Stimulated activated CD4-positive, alpha-beta T cell treated with anti-CD3 and anti-CD28 coated beads, Interleukin-1b, Interleukin-23, amount 100 ng/mL, for 1 hour (primary cell): ENCODE measurements around the gene PGF.
A peak's percentile ranks its signal among the peaks of the same experiment; 100 is the strongest.
"Not testable (repeated sequence)": the region's sequence is repeated elsewhere in the genome, so short reads cannot be mapped to it uniquely, and the experiment has no call there.

Experiments used
- DNase-seq, 2 donors: peaks; one replicate each; pipeline ENCODE4 v3.0.0-alpha.2; 2020; ENCODE audit warnings: low read depth in 2 of 2

PGF gene

GRCh38 chr14:74942181-74942580 lies 13.2 kb downstream of the PGF start:
- DNase-seq = no peak

DNA sequence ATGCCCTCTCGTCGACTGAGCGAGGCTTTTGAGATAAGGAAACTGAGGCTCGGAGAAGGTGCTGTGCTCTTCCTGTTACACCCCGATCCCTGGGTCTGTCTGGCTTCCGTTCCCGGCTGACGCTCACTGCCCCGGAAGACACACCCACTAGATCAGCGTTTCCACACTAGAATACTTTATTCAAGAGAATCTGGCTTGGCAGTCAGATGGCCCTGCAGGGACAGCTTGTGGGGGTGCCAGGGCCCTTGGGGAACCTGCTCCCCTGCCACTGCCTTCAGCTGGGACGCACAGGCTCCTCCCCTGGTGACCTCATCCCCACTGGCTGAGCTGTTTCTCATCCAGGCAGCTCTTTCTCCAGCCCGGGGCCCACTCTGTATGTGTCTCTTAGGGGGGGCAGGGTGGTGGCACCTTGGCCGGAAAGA lies 13.7 kb downstream of the PGF start:
- peak in 1 of 2 donors; percentile 37 for DNase-seq

- DNase-seq = no peak
These were observed 14.3 kb downstream of the PGF start for GRCh38 chr14:74940956-74941565.

DNA sequence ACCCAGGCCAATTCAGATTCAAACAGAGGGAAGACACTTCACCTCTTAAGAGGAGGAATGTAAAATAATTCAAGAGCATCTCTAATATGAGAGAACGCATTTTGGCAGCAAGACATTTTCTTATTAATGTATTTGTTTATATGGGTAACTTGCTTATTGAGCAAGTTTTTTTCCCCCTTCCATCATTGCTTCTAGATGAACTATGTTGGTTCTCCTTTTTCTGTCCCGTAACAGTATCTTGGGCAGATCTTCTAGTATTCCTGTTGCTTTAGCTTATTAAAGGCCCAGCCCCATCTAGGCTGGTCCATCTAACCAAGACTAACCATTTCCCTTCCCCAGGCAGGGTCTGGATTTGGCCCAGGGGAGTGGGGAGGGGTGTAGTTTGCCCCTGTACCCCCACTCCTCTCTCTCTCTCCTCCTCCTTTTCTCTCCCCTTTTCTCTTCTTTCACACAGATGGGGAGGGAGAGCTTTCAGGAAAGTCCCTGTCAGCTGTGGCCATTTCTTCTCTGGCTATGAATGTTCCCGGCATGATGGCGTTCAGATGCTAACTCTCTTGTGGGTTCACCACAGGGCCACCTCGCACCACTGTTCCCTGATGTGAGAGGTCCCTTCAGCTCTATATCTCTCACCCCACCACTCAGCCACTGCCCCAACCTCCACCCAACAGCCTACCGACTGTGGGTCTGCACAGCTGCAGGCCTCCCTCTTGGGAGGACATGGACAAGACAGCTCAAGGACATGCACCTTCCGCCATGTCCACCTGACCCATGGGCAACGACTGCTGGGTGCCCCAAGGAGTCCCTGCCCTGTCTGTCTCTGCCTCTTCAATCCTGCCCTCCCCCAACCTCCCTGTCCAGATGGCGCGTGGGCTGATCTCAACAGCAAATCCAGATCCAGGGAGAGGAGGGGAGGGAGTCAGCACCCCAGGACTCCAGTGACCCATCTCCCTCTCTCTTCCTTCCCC lies 16.6 kb downstream of the PGF start:
- DNase-seq = no peak

GRCh38 chr14:74937171-74937570 lies 18.2 kb downstream of the PGF start:
- no peak for DNase-seq

DNA sequence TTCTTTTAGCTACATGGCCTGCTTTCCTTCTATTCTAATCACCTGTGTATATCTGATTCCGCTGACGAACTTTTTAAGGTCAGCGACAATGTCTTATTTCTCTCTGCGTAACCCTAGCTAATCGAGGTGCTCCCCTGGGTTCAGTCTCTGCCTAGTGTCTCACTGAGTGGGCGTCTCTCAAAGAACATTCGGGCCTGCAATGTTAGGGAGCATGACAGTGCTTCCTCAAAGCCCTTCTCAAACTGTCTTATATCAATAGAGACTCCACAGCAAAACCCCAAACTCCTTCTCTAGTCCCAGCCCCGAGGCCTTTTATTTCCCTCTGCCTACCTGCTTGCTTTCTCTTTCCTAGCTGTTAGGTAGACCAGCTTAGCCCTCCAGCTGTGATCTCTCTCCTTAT lies 18.7 kb downstream of the PGF start:
- DNase-seq = no peak

- DNase-seq = no peak
These were observed 19.2 kb downstream of the PGF start for GRCh38 chr14:74936151-74936550.

- DNase-seq = no peak
These were observed 20.1 kb downstream of the PGF start for GRCh38 chr14:74935360-74935680.

DNA sequence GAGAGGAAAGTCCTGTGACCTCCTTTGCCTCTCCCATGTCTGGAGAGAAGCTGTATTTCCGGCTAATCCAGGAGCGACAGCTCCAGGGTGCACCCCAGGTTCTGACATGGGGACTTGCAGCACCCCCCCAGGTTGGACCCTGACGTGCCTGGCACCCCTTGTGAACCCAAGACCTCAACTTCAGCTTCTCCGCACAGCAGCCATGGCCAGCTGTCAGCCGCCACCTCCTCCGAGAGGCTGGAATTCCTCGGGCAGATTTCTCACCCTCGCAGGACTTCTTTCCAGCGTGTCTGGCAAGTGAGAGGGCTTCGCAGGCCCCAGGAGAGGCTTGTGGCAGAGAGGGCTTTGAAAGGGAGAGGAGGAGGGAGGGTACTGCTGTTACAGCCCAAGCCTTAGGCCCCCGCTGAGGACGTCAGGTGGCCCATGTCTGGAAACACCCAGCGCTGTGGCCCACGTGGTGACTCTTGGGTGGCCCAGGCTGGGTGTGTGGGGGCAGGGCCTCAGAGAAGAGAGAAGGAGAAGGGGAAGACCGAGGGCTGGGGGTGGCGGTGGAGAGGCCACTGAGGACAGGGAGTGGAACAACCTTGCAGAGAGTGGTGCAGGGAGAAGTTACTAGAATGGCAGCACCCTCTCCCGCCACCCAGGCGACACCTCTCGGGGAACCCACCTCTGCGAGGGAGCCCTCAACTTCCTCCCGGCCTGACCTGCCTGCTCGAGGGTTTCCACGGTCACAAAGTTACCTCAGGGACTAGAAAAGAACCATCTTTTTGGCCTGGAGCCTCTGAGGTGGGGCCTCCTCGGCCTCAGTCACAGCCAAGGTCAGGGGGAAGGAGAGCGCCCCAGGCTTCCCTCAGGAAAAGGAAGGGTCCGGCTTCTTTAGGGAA lies 20.7 kb downstream of the PGF start:
- DNase-seq = no peak

GRCh38 chr14:74934041-74934440 lies 21.4 kb downstream of the PGF start:
- DNase-seq = no peak

GRCh38 chr14:74932936-74933335 lies 22.5 kb downstream of the PGF start:
- DNase-seq = not testable (repeated sequence)

DNA sequence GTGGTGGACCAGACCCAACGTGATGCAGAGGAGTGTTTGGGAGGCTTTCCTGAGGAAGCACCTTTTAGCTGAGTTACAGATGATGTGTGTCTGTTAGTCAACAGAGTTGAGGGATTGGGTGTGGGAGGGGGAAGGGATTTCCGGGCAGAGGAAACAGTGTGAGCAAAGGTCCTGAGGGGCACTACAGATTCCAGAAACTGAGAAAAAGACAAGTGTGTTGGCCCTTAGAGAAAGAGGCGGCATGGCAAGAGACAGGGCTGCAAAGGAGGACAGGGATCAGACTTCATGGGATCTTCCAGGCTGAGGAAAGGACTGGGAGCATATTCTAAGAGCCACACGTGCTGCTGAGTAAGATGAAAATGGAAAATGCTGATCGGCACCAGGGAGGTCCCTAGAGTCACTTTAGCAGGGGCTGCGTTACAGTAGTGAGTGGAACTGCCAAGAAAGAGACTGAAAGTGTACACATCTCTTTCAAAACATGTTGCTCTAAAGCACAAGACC lies 22.9 kb downstream of the PGF start:
- DNase-seq = no peak

DNA sequence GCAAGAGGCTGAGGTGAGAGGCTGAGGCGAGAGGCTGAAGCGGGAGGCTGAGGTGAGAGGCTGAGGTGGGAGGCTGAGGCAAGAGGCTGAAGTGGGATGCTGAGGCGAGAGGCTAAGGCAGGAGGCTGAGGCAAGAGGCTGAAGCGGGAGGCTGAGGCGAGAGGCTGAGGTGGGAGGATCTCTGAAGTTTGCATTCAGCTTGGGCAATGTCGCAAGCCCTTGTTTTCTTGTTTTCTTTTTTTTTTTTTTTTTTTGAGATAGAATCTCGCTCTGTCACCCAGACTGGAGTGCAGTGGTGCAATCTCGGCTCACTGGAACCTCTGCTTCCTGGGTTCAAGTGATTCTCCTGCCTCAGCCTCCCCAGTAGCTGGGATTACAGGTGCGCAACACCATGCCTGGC lies 23.7 kb downstream of the PGF start:
- not testable (repeated sequence) for DNase-seq

GRCh38 chr14:74929242-74929641 lies 26.2 kb downstream of the PGF start:
- no peak for DNase-seq

DNA sequence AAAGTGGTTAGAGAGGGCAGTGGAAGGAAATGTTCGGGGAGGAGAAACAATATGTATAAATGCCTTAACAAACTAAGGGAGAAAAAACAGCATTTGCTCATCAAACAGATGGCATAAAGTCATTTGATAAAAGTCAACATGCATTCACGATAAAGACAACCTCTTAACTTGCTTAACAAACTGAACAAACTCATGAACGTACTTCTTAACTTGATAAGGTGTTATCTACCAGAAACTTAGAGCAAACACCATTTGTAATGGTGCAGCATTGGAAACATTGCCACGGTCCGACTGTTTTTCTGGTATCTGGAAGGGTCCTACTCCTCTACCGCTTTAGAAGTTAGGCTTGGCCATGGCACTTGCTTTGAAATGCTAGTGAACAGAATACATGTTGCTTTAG lies 28.2 kb downstream of the PGF start:
- DNase-seq = no peak

GRCh38 chr14:74924061-74924460 lies 31.3 kb downstream of the PGF start:
- DNase-seq = no peak

DNA sequence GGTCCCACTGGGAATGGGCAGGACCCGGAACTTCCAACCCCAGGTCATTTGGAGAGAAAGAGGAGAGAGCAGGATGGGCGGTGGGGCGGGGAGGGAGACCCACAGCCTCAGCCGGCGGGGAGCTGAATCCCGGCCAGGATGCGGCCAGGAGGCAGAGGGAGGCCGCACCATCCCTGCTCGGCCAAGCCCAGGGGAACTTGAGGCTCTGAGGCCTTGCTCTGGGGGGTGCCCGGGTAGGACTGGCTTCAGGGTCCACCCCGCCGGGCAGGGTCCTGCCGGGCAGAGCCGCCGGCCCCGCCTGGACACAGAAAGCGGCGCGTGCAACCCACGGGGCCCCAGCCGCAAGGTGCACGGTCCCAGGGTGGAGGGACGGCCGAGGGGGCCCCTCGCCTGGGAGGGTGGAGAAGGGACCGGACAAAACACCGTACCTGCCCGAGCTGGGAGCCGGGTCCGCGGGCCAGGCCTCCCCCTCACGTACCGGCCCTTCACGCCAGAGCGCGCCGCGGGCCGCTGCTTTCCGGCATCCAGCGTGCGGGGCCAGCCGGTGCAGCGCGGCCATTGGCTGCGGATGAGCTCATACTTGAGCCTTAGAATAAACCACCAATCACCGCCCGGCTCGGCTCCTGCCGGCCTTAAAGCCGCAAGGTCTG lies 32.5 kb downstream of the PGF start, which contains the start of gene RPS6KL1:
Gene RPS6KL1, minus strand, starts transcription at position 509 of the 650 bp plus-strand sequence. CDS start 1,719 bp downstream, outside the sequence.
- peak in 1 of 2 donors; percentile 46 for DNase-seq

DNA sequence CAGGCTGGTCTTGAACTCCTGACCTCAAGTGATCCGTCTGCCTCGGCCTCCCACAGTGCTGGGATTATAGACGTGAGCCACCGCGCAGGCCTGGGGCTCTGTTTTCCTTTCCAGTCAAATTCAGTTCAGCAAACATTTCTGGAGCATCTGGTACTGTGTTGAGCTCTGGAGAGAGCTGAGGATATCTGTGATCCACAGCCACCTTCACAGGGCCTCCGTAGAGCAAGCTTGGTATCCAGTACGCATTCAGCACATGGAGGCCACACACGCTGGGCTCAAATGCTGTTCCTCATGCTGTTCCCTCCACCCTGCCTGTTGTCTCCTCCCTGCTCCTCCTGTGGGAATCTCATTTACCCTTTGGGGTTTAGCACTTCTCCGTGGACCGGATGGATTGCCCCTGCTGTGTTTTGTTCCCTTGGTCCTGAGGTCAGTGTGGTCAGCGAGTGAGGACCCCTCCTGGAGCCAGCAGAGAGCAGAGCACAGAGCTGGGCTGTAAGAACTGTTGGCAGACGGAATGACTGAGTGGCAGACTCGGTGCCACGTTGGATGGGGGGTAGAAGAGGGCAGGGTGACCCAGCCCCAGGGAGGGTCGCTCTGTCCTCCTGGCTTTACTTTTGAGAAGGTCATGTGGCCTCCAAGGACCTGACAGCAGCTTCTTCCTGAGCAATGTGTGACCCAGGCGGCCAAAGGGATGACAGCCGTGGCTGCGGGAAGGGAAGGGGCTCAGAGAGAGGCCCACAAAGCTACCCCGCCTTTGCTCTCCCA lies 33.2 kb downstream of the PGF start:
- DNase-seq = no peak

DNA sequence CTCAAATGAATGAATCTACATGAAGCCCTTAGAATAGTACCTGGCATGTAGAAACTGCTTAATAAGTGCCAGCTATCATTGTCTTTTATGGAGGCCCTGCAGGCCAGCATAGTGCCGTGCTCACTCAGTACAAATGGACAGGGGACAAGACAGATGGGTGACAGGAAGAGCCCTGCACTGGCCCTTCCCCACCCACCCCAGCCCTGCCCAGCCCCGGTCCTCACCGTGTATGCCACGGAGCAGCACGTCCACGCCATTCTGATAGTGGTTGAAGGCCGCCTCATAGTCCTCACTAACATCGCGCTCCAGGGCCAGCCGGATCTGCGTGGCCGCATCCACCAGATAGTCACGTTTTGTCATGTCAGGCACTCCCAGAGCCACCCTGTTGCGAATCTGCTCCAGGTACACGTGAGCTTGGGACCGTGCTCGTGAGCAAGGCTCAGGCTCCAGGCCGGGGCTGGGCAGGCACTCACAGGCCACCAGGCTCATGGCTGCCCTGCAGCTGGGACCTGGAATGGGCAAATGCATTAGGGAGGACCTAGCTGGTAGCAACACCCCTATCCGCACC lies 34.3 kb downstream of the PGF start:
- DNase-seq = no peak

GRCh38 chr14:74920281-74920680 lies 35.1 kb downstream of the PGF start:
- DNase-seq = no peak
